Caco-2 (cell line): ENCODE results near the gene SORBS1. TPM values are rescaled to one million over a fixed set of nuclear protein-coding genes. Genes with fewer than 3 reads are reported as not detected.

Source experiments
- BruUV-seq: library from RNA; stranded (reverse); fragments of 400-500 nt; replicated peaks from 2 replicates; lab custom pipeline; 2021; lab: Mats Ljungman, UMichigan
- CTCF ChIA-PET: fragments of 300-600 bp; sonication (Branson Sonifier 250); formaldehyde crosslinking; loops from one replicate; lab custom pipeline; 2022; ENCODE audit warnings: antibody characterized with exemption; lab: Charles Lee
- POLR2A ChIA-PET: fragments of 300-600 bp; sonication (Branson Sonifier 250); formaldehyde crosslinking; loops from one replicate; lab custom pipeline; 2022; ENCODE audit warnings: antibody characterized with exemption; lab: Charles Lee
- DNase-seq, 2 experiments: peaks; one replicate each; pipeline versions ENCODE4 v3.0.0 to v3.0.0-alpha.2; 2020 to 2022
- H3K27me3 ChIP-seq: replicated peaks from 2 replicates; pipeline ENCODE4 v1.6.0; 2011; ENCODE audit warnings: low read length; ENCODE audit not compliant: control insufficient read depth, insufficient read depth
- H3K36me3 ChIP-seq: 2 replicates; pipeline ENCODE4 v1.5.1; 2011; ENCODE audit warnings: low read length; ENCODE audit not compliant: control insufficient read depth, insufficient read depth
- H3K4me1 ChIP-seq: fragments of 250-450 bp; sonication (Bioruptor Pico); 2 replicates; pipeline ENCODE4 v1.5.1; 2020; ENCODE audit warnings: mild to moderate bottlenecking
- H3K4me3 ChIP-seq: 2 replicates; pipeline ENCODE4 v1.5.1; 2011; ENCODE audit warnings: low read depth, mild to moderate bottlenecking, control low read depth, low read length
- H3K9me3 ChIP-seq: fragments of 250-450 bp; sonication (Bioruptor Pico); 2 replicates; pipeline ENCODE4 v1.5.1; 2020; ENCODE audit warnings: mild to moderate bottlenecking, moderate library complexity
- H3K27ac Mint-ChIP-seq: one replicate; pipeline ENCODE4 v1.8.0; 2022; ENCODE audit warnings: mixed read lengths; ENCODE audit not compliant: unreplicated experiment
- H3K27me3 Mint-ChIP-seq: one replicate; pipeline ENCODE4 v1.8.0; 2022; ENCODE audit warnings: mixed read lengths; ENCODE audit not compliant: insufficient read depth, unreplicated experiment
- H3K36me3 Mint-ChIP-seq: one replicate; pipeline ENCODE4 v1.8.0; 2022; ENCODE audit warnings: mild to moderate bottlenecking, mixed read lengths; ENCODE audit not compliant: insufficient read depth, unreplicated experiment
- H3K4me1 Mint-ChIP-seq: one replicate; pipeline ENCODE4 v1.8.0; 2022; ENCODE audit warnings: low read depth, mixed read lengths; ENCODE audit not compliant: unreplicated experiment
- H3K4me3 Mint-ChIP-seq: one replicate; pipeline ENCODE4 v1.8.0; 2022; ENCODE audit warnings: mild to moderate bottlenecking, moderate library complexity, mixed read lengths; ENCODE audit not compliant: unreplicated experiment
- H3K9me3 Mint-ChIP-seq: one replicate; pipeline ENCODE4 v1.8.0; 2022; ENCODE audit warnings: mixed read lengths; ENCODE audit not compliant: unreplicated experiment
- intact Hi-C: fragments of 100-400 bp; cut with micrococcal nuclease; formaldehyde crosslinking; loops from one replicate; pipeline ENCODE4 v1.10.0; 2022; ENCODE audit not compliant: unreplicated experiment
- total RNA-seq: library from RNA; stranded (reverse); gene quantifications from 2 replicates; pipeline ENCODE4 v1.2.3, GENCODE V29; 2022
- TF ChIP-seq, protein P1 (sequence below), 2 experiments: fragments of 200-600 bp in 1 of 2; IDR thresholded peaks; 1 replicate in 1 of 2; 2 replicates in 1 of 2; pipeline versions ENCODE4 v1.5.1 to v1.8.0; 2011 to 2022; ENCODE audit warnings: antibody characterized with exemption in 1 of 2, control low read depth in 1 of 2, inconsistent platforms in 1 of 2, low read depth in 1 of 2, low read length in 1 of 2, mild to moderate bottlenecking in 1 of 2, moderate library complexity in 1 of 2; ENCODE audit not compliant: insufficient read depth in 1 of 2, severe bottlenecking in 1 of 2, unreplicated experiment in 1 of 2

SORBS1 gene
- total RNA-seq, 1 experiment from 2014 or later = 39.3 TPM

DNA sequence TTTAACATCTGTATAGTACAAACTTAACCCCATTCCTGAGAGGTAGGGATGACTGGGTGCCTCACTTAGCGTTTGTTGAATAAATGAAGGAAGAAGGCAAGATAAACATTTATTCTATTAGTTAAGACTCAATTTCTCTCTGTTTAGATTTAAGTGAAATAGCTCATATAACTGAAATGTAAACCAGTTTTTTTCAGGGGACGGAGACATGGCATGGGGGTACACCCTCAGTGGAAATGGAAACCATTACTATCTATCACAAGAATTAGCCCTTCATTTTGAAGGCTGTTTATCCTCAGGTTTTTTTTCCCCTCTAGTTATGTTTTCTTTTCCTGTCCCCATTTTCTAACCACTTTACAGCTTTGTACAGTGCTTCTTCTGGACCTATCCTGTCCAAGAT, 234.8 kb downstream of the SORBS1 start:
- TF ChIP-seq, protein P1, sequence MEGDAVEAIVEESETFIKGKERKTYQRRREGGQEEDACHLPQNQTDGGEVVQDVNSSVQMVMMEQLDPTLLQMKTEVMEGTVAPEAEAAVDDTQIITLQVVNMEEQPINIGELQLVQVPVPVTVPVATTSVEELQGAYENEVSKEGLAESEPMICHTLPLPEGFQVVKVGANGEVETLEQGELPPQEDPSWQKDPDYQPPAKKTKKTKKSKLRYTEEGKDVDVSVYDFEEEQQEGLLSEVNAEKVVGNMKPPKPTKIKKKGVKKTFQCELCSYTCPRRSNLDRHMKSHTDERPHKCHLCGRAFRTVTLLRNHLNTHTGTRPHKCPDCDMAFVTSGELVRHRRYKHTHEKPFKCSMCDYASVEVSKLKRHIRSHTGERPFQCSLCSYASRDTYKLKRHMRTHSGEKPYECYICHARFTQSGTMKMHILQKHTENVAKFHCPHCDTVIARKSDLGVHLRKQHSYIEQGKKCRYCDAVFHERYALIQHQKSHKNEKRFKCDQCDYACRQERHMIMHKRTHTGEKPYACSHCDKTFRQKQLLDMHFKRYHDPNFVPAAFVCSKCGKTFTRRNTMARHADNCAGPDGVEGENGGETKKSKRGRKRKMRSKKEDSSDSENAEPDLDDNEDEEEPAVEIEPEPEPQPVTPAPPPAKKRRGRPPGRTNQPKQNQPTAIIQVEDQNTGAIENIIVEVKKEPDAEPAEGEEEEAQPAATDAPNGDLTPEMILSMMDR (IDR thresholded peaks at IDR 0.05; ENCODE audit: insufficient read depth in 1 of 2, low read depth in 1 of 2, low read length in 1 of 2, severe bottlenecking in 1 of 2, unreplicated experiment in 1 of 2) = no peak
- no peak for DNase-seq
- BruUV-seq = no TSS peak
- Mint-ChIP-seq H3K36me3 (peaks cover 23% of the 10 kb centered on the region), H3K4me3 (no peak overlapping the region), H3K4me1 (peaks cover 17% of the 10 kb centered on the region), H3K9me3 (no peaks in the 10 kb centered on the region), H3K27ac (no peak overlapping the region), H3K27me3 (no peaks in the 10 kb centered on the region)
- Histone ChIP-seq H3K9me3 (no peaks in the 10 kb centered on the region), H3K4me1 (peaks cover 28% of the 10 kb centered on the region), H3K27me3 (no peaks in the 10 kb centered on the region), H3K4me3 (no peak overlapping the region), H3K36me3 (peaks cover 2% of the 10 kb centered on the region; the same call in 1 of the 2 replicates)
- intact Hi-C loops = no loop called here
- ChIA-PET POLR2A (no interaction called here), CTCF (no interaction called here)

- Histone ChIP-seq H3K4me3 (no peak overlapping the region), H3K4me1 (peaks cover 23% of the 10 kb centered on the region), H3K36me3 (peaks cover 2% of the 10 kb centered on the region; the same call in 1 of the 2 replicates), H3K9me3 (no peaks in the 10 kb centered on the region), H3K27me3 (no peaks in the 10 kb centered on the region)
- POLR2A ChIA-PET = no interaction called here
- H3K36me3 Mint-ChIP-seq = peaks cover 22% of the 10 kb centered on the region
- H3K4me1 Mint-ChIP-seq = peaks cover 12% of the 10 kb centered on the region
- CTCF ChIA-PET = no interaction called here
- intact Hi-C loops = no loop called here
- no peaks in the 10 kb centered on the region for H3K9me3 Mint-ChIP-seq
- no peak overlapping the region for H3K27ac Mint-ChIP-seq
- no peak overlapping the region for H3K4me3 Mint-ChIP-seq
- TF ChIP-seq, protein P1 (IDR thresholded peaks at IDR 0.05; ENCODE audit: insufficient read depth in 1 of 2, low read depth in 1 of 2, low read length in 1 of 2, severe bottlenecking in 1 of 2, unreplicated experiment in 1 of 2) = no peak
- DNase-seq = no peak
- no peaks in the 10 kb centered on the region for H3K27me3 Mint-ChIP-seq
- BruUV-seq = no TSS peak
Measured at GRCh38 chr10:95325863-95326262, 235.3 kb downstream of the SORBS1 start.

GRCh38 chr10:95324436-95325268, 236.5 kb downstream of the SORBS1 start:
- Mint-ChIP-seq H3K27me3 (no peaks in the 10 kb centered on the region), H3K4me1 (peaks cover 8% of the 10 kb centered on the region), H3K4me3 (no peak overlapping the region), H3K9me3 (no peaks in the 10 kb centered on the region), H3K27ac (no peak overlapping the region), H3K36me3 (peaks cover 24% of the 10 kb centered on the region)
- TF ChIP-seq, protein P1 (IDR thresholded peaks at IDR 0.05; ENCODE audit: insufficient read depth in 1 of 2, low read depth in 1 of 2, low read length in 1 of 2, severe bottlenecking in 1 of 2, unreplicated experiment in 1 of 2) = no peak
- ChIA-PET POLR2A (no interaction called here), CTCF (no interaction called here)
- Histone ChIP-seq H3K4me1 (peaks cover 12% of the 10 kb centered on the region), H3K9me3 (no peaks in the 10 kb centered on the region), H3K36me3 (peaks cover 3% of the 10 kb centered on the region; the same call in 1 of the 2 replicates), H3K4me3 (no peak overlapping the region), H3K27me3 (no peaks in the 10 kb centered on the region)
- no peak for DNase-seq
- BruUV-seq = no TSS peak
- intact Hi-C loops = no loop called here
